NB4 (cell line): ENCODE data around the gene YARS1.

Experiments
- DNase-seq: peaks from one replicate; pipeline ENCODE4 v3.0.0; 2010; ENCODE audit warnings: low read depth
- H3K4me3 ChIP-seq: one replicate; pipeline ENCODE4 v1.5.1; 2011; ENCODE audit warnings: mild to moderate bottlenecking, low read depth, low read length, moderate library complexity
- CTCF ChIP-seq: IDR thresholded peaks from one replicate; pipeline ENCODE4 v1.5.1; 2012; ENCODE audit warnings: low read depth, low read length
- MAX ChIP-seq: IDR thresholded peaks from 2 replicates; pipeline ENCODE4 v1.6.1; 2011; ENCODE audit warnings: low read depth, low read length
- MYC ChIP-seq: IDR thresholded peaks from 2 replicates; pipeline ENCODE4 v1.6.1; 2011; ENCODE audit warnings: low read depth, low read length
- POLR2A ChIP-seq: IDR thresholded peaks from 2 replicates; pipeline ENCODE4 v1.6.1; 2011; ENCODE audit warnings: mild to moderate bottlenecking; ENCODE audit not compliant: insufficient read length; ENCODE audit errors: extremely low read depth

Gene YARS1

GRCh38 chr1:32773764-32774463, 43.2 kb downstream of the YARS1 start:
- H3K4me3 ChIP-seq, result no peak overlapping the region
- DNase-seq, result peak; percentile 35
- TF ChIP-seq CTCF (no peak), POLR2A (no peak)

GRCh38 chr1:32773018-32773763, 44.0 kb downstream of the YARS1 start:
- TF ChIP-seq MAX, result no peak; the same call in 1 of the 2 replicates
- peak; percentile 91 for TF ChIP-seq CTCF
- H3K4me3 ChIP-seq, result no peak overlapping the region
- DNase-seq, result peak; percentile 76

GRCh38 chr1:32772281-32773017, 44.7 kb downstream of the YARS1 start:
- no peak for DNase-seq
- H3K4me3 ChIP-seq, result no peak overlapping the region
- no peak for TF ChIP-seq MYC
- no peak for TF ChIP-seq CTCF
- no peak for TF ChIP-seq MAX
- TF ChIP-seq POLR2A, result no peak

- no peak for TF ChIP-seq POLR2A
- no peak for TF ChIP-seq CTCF
- TF ChIP-seq MAX, result no peak
- TF ChIP-seq MYC, result no peak
- no peak overlapping the region for H3K4me3 ChIP-seq
- DNase-seq, result no peak
These were observed 45.4 kb downstream of the YARS1 start for GRCh38 chr1:32771561-32772280.

GRCh38 chr1:32770741-32771548, 46.2 kb downstream of the YARS1 start:
- no peak overlapping the region for H3K4me3 ChIP-seq
- TF ChIP-seq CTCF, result no peak
- TF ChIP-seq MAX, result no peak
- TF ChIP-seq MYC, result no peak
- no peak for TF ChIP-seq POLR2A
- DNase-seq, result peak; percentile 46
